ENCODE results near the gene NT5M.

NT5M gene

GRCh38 chr17:17355426-17355825 is 52.3 kb downstream of the NT5M start:
- DNase-seq = no peak

GRCh38 chr17:17356149-17356930 is 53.2 kb downstream of the NT5M start:
- peak; percentile 25 to 41 (median 28) for DNase-seq

- DNase-seq = no peak
Observed at GRCh38 chr17:17356931-17357270, 53.7 kb downstream of the NT5M start.

GRCh38 chr17:17358060-17358751 is 55.0 kb downstream of the NT5M start:
- no peak for DNase-seq

GRCh38 chr17:17358866-17359265 is 55.7 kb downstream of the NT5M start:
- DNase-seq = no peak

- no peak for DNase-seq
Observed at GRCh38 chr17:17359271-17359670, 56.1 kb downstream of the NT5M start.

- DNase-seq = no peak
Observed at GRCh38 chr17:17360087-17360730, 57.0 kb downstream of the NT5M start.

GRCh38 chr17:17361543-17361866 is 58.3 kb downstream of the NT5M start:
- DNase-seq = no peak

- DNase-seq = no peak
Observed at GRCh38 chr17:17361867-17362539, 58.8 kb downstream of the NT5M start.

GRCh38 chr17:17362540-17362930 is 59.4 kb downstream of the NT5M start:
- DNase-seq = no peak

GRCh38 chr17:17363638-17364337 is 60.6 kb downstream of the NT5M start:
- DNase-seq = no peak

- DNase-seq = no peak
Observed at GRCh38 chr17:17364338-17364667, 61.1 kb downstream of the NT5M start.

GRCh38 chr17:17365476-17366110 is 62.4 kb downstream of the NT5M start:
- no peak for DNase-seq

GRCh38 chr17:17366235-17366634 is 63.1 kb downstream of the NT5M start:
- DNase-seq = no peak

GRCh38 chr17:17366941-17367875 is 64.0 kb downstream of the NT5M start:
- no peak for DNase-seq

- no peak for DNase-seq
Observed at GRCh38 chr17:17367931-17368330, 64.8 kb downstream of the NT5M start.

GRCh38 chr17:17370711-17371110 is 67.5 kb downstream of the NT5M start:
- DNase-seq = no peak

- DNase-seq = no peak
Observed at GRCh38 chr17:17372856-17373520, 69.8 kb downstream of the NT5M start.

GRCh38 chr17:17375841-17376240 is 72.7 kb downstream of the NT5M start:
- DNase-seq = no peak

GRCh38 chr17:17376362-17376761 is 73.2 kb downstream of the NT5M start:
- DNase-seq = no peak

Data from activated CD4-positive, CD25-positive, alpha-beta regulatory T cell (primary cell).